Transverse colon (tissue), 4 donors: ENCODE data around the gene UBN1. TPM values are rescaled to one million over a fixed set of nuclear protein-coding genes. Genes with fewer than 3 reads are reported as not detected.

Experiments used
- DNase-seq: peaks from one replicate; pipeline ENCODE4 v3.0.0-alpha.2; 2019
- H3K27ac ChIP-seq, 4 donors: fragments of 200-600 bp; sonication (generic); 2 replicates each; pipeline ENCODE4 v1.5.1; 2016 to 2018; ENCODE audit warnings: inconsistent platforms in 4 of 4
- H3K27me3 ChIP-seq: fragments of 200-600 bp; sonication (generic); 2 replicates; pipeline ENCODE4 v1.5.1; 2017; ENCODE audit warnings: inconsistent platforms
- H3K36me3 ChIP-seq, 4 donors: fragments of 200-600 bp; sonication (generic); 2 replicates each; pipeline ENCODE4 v1.5.1; 2017 to 2019; ENCODE audit warnings: inconsistent platforms in 4 of 4
- H3K4me1 ChIP-seq, 4 donors: fragments of 200-600 bp; sonication (generic); 2 replicates each; pipeline ENCODE4 v1.5.1; 2017 to 2020; ENCODE audit warnings: inconsistent platforms in 4 of 4
- H3K4me3 ChIP-seq, 4 donors: fragments of 200-600 bp; sonication (generic); 1 replicate in 1 of 4; 2 replicates in 3 of 4; pipeline versions ENCODE4 v1.5.1 to v1.6.1; 2017 to 2019; ENCODE audit warnings: inconsistent platforms in 4 of 4
- H3K9me3 ChIP-seq, 2 donors: fragments of 200-600 bp; sonication (generic); 2 replicates each; pipeline ENCODE4 v1.5.1; 2017 to 2019; ENCODE audit warnings: inconsistent platforms in 2 of 2
- EP300 ChIP-seq: sonication (generic); formaldehyde crosslinking; IDR thresholded peaks from one replicate; pipeline ENCODE4 v1.6.1; 2017; ENCODE audit warnings: antibody characterized with exemption, low read depth
- POLR2A ChIP-seq: fragments of 450-650 bp; IDR thresholded peaks from one replicate; pipeline ENCODE4 v1.6.1; 2016; ENCODE audit warnings: antibody characterized with exemption, mild to moderate bottlenecking, moderate library complexity
- POLR2AphosphoS5 ChIP-seq, 3 donors: sonication (generic); formaldehyde crosslinking; IDR thresholded peaks; one replicate each; pipeline ENCODE4 v1.6.1; 2016; ENCODE audit warnings: antibody characterized with exemption in 3 of 3
- WGBS, 2 donors: methylation state at CpG; one replicate each; pipeline ENCODE4 v1.1.5; 2018; ENCODE audit warnings: low coverage in 1 of 2; 5-methylcytosine and 5-hydroxymethylcytosine counted together
- in situ Hi-C, 4 donors: fragments of 200-750 bp; cut with MboI; loops; one replicate each; pipeline versions ENCODE4 v1.15.0 to v1.15.1; 2017; ENCODE audit warnings: low sequenced_read_pairs in 3 of 4, low pct_ligation_motif_present in 1 of 4, low pct_unique_long_range_greater_than_20kb in 1 of 4
- intact Hi-C: fragments of 100-400 bp; cut with DNase I; formaldehyde crosslinking; loops from one replicate; pipeline ENCODE4 v1.15.1; 2023; ENCODE audit warnings: low total_unique reads
- total RNA-seq, 4 donors: library from RNA; depleted of rRNA; stranded (reverse); fragments of >200 nt; gene quantifications; one replicate each; pipeline ENCODE4 v1.1.0, GENCODE V29; 2016
- TF ChIP-seq, protein P1 (sequence below), 5 experiments: fragments of 200-600 bp in 3 of 5; fragments of 450-650 bp in 2 of 5; sonication (generic) in 3 of 5; IDR thresholded peaks; 1 replicate in 2 of 5; 2 replicates in 3 of 5; pipeline ENCODE4 v1.5.1; 2016 to 2017; ENCODE audit warnings: antibody characterized with exemption in 5 of 5, inconsistent platforms in 3 of 5, mild to moderate bottlenecking in 2 of 5, moderate library complexity in 1 of 5

The UBN1 gene
- total RNA-seq, 4 donors from 2014 or later = 33.6 to 60.2 (median 53.0) TPM

DNA sequence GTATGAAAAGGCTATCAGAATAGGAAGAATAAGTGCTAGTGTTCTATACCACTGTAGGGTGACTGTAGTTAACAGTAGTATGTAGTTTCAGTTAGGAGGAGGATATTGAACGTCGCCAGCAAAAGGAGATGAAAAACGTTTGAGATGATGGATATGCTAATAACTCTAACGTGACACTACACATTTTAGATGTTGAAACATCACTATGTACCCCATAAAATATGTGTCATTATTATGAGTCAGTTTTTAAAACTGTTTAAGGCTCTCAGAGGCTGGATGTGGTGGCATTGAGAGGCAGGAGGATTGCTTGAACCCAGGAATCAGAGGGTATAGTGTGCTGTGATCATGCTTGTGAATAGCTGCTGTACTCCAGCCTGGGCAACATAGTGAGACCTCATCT, 31.8 kb downstream of the UBN1 start:
- no peak overlapping the region for H3K27ac ChIP-seq
- in situ Hi-C loops (no loop called here), intact Hi-C loops (no loop called here)
- no peak for DNase-seq
- H3K27me3 ChIP-seq = no peaks in the 10 kb centered on the region
- 67 to 76% methylated on average over 4 of the region's 4 CpGs for WGBS, 2 donors
- peaks cover 0 to 83% (median 42%) of the 10 kb centered on the region in 4 donors for H3K36me3 ChIP-seq
- TF ChIP-seq, protein P1, sequence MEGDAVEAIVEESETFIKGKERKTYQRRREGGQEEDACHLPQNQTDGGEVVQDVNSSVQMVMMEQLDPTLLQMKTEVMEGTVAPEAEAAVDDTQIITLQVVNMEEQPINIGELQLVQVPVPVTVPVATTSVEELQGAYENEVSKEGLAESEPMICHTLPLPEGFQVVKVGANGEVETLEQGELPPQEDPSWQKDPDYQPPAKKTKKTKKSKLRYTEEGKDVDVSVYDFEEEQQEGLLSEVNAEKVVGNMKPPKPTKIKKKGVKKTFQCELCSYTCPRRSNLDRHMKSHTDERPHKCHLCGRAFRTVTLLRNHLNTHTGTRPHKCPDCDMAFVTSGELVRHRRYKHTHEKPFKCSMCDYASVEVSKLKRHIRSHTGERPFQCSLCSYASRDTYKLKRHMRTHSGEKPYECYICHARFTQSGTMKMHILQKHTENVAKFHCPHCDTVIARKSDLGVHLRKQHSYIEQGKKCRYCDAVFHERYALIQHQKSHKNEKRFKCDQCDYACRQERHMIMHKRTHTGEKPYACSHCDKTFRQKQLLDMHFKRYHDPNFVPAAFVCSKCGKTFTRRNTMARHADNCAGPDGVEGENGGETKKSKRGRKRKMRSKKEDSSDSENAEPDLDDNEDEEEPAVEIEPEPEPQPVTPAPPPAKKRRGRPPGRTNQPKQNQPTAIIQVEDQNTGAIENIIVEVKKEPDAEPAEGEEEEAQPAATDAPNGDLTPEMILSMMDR (IDR thresholded peaks at IDR 0.05) = no peak
- no peak for TF ChIP-seq EP300
- no peak for TF ChIP-seq POLR2AphosphoS5 (IDR thresholded peaks at IDR 0.05)
- no peak for TF ChIP-seq POLR2A
- H3K9me3 ChIP-seq = no peaks in the 10 kb centered on the region
- H3K4me1 ChIP-seq = no peaks in the 10 kb centered on the region
- no peak overlapping the region for H3K4me3 ChIP-seq

DNA sequence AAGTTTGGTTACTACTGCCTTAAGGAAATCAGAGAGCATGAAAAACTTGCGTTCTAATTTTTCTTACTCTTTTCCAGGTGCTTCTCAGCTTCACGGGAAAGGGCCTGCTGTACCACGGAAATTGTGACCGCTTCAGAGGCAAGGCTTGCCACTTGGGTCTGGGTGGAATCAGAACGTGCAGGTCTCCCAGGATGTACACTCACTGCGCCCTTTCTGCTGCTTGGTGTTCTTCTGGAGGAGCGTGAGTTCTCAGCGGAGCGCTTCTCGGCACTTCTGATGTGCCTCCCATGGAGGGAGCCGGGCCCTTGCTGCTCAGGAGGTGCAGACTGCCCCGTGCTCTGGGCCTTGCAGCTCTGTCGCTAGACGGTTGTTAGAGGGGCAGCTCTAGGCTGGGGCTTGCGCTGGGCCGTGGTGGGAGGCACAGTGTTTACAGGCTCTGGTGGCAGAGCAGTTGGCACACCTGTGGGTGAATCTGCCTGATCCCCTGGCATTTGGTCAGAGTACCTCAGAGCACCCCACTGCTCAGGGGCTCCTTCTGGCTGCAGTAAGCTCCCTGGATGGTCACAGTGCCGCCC, 32.8 kb downstream of the UBN1 start:
- TF ChIP-seq, protein P1 (IDR thresholded peaks at IDR 0.05) = no peak
- TF ChIP-seq POLR2A = no peak
- TF ChIP-seq POLR2AphosphoS5 (IDR thresholded peaks at IDR 0.05) = no peak
- no peak for TF ChIP-seq EP300
- Histone ChIP-seq H3K27me3 (no peaks in the 10 kb centered on the region), H3K27ac (no peak overlapping the region), H3K36me3 (peaks cover 0 to 83% (median 39%) of the 10 kb centered on the region in 4 donors), H3K4me1 (no peaks in the 10 kb centered on the region), H3K9me3 (no peaks in the 10 kb centered on the region), H3K4me3 (no peak overlapping the region)
- no peak for DNase-seq
- 96% methylated on average over 17 of the region's 17 CpGs; no CpG with 5 or more reads in 1 of the 2 donors for WGBS, 2 donors
- intact Hi-C loops (no loop called here), in situ Hi-C loops (no loop called here)

DNA sequence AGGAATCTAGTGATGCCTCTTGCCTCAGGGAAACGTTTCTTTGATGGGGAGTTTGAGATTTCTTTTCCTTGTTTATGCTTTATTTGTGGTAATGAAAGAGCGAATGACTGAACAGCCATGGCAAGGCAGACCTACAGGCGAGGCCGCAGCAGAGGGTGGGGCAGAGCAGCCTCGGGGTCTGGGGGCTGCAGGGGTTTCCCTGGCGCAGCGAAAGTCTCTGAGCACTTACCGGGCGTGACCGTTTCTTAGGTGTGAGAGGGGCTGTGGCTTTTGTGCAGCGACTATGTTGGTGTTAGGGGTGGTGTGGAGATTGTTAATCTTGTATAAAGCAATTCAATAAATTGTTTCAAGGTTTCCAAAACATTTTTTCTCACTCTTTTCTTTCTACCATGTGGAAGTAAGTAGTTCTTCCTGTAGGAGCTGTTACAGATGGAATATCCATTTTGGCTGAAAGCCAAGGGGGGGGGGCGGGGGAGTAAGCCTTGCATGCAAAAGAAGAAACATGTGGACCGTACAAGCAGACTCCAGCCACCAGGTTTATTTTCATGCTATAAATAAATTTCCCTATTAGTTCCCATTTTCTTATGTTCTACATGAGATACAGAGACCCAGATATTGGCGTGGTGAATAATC, 34.8 kb downstream of the UBN1 start:
- in situ Hi-C loops = no loop called here
- 50 to 75% methylated on average over 8 to 14 of the region's 14 CpGs for WGBS, 2 donors
- H3K27me3 ChIP-seq = no peaks in the 10 kb centered on the region
- H3K36me3 ChIP-seq = peaks cover 0 to 87% (median 35%) of the 10 kb centered on the region in 4 donors
- no peaks in the 10 kb centered on the region for H3K4me1 ChIP-seq
- no peaks in the 10 kb centered on the region for H3K9me3 ChIP-seq
- H3K4me3 ChIP-seq = no peak overlapping the region
- no peak overlapping the region for H3K27ac ChIP-seq
- TF ChIP-seq, protein P1 (IDR thresholded peaks at IDR 0.05) = no peak
- TF ChIP-seq POLR2AphosphoS5 (IDR thresholded peaks at IDR 0.05) = no peak
- no peak for TF ChIP-seq POLR2A
- no peak for TF ChIP-seq EP300
- no peak for DNase-seq
- intact Hi-C loops = no loop called here

DNA sequence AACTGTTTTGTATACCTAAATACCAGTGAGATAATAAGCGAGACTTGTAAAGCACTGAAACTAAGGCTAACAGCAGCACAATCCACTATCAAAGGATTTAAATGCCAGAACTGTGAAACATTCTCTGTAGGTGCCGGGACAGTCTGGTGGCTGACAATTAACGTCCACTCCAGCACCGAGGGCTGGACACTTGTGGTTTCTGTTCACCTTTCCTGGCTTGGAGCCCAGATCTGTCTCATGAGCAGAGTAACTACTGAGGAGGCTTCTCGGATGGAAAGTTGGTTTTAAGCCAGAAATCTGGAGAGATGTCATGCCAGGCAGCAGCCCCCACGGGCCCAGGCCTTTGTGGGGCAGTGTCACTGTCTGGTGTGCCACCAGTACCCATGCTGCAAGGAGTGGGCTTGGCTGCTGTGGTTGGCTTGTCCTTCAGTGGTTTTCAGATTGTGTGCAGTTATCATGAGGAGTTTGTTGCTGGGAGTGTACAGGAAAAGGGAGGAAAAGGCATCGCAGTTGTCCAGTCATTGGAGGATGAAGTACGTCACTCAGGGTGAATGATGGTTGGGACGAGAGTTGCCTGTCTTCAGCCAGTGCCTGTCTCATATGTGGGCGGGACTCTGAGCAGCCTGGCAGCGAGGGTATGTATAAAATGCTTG, 35.5 kb downstream of the UBN1 start:
- H3K9me3 ChIP-seq = no peaks in the 10 kb centered on the region
- TF ChIP-seq POLR2AphosphoS5 (IDR thresholded peaks at IDR 0.05) (no peak), POLR2A (no peak), EP300 (no peak)
- TF ChIP-seq, protein P1 (IDR thresholded peaks at IDR 0.05) = no peak
- H3K27me3 ChIP-seq = no peaks in the 10 kb centered on the region
- intact Hi-C loops (no loop called here), in situ Hi-C loops (no loop called here)
- H3K36me3 ChIP-seq = peaks cover 0 to 85% (median 32%) of the 10 kb centered on the region in 4 donors
- 86 to 100% methylated on average over 2 to 11 of the region's 11 CpGs for WGBS, 2 donors
- DNase-seq = no peak
- no peaks in the 10 kb centered on the region for H3K4me1 ChIP-seq
- H3K27ac ChIP-seq = no peak overlapping the region
- H3K4me3 ChIP-seq = no peak overlapping the region
